Calu3 (cell line): ENCODE measurements around the gene LAIR2. TPM values are rescaled to one million over a fixed set of nuclear protein-coding genes. Genes with fewer than 3 reads are reported as not detected.

ENCODE experiments used
- BruUV-seq: library from RNA; stranded (reverse); fragments of 400-500 nt; replicated peaks from 2 replicates; lab custom pipeline; 2021; lab: Mats Ljungman, UMichigan
- CTCF ChIA-PET: fragments of 300-600 bp; sonication (Branson Sonifier 250); formaldehyde crosslinking; loops from one replicate; lab custom pipeline; 2022; ENCODE audit warnings: antibody characterized with exemption; lab: Charles Lee
- DNase-seq: peaks from one replicate; pipeline ENCODE4 v3.0.0; 2022
- H3K27ac Mint-ChIP-seq: one replicate; pipeline ENCODE4 v1.8.0; 2022; ENCODE audit warnings: mixed read lengths; ENCODE audit not compliant: unreplicated experiment
- H3K27me3 Mint-ChIP-seq: one replicate; pipeline ENCODE4 v1.8.0; 2022; ENCODE audit warnings: mixed read lengths; ENCODE audit not compliant: unreplicated experiment
- H3K36me3 Mint-ChIP-seq: one replicate; pipeline ENCODE4 v1.8.0; 2022; ENCODE audit warnings: mild to moderate bottlenecking, moderate library complexity, mixed read lengths; ENCODE audit not compliant: insufficient read depth, unreplicated experiment
- H3K4me1 Mint-ChIP-seq: one replicate; pipeline ENCODE4 v1.8.0; 2022; ENCODE audit warnings: mild to moderate bottlenecking, low read depth, mixed read lengths; ENCODE audit not compliant: unreplicated experiment
- H3K4me3 Mint-ChIP-seq: one replicate; pipeline ENCODE4 v1.8.0; 2022; ENCODE audit warnings: mild to moderate bottlenecking, low read depth, moderate library complexity, mixed read lengths; ENCODE audit not compliant: unreplicated experiment
- H3K9me3 Mint-ChIP-seq: one replicate; pipeline ENCODE4 v1.8.0; 2022; ENCODE audit warnings: low read depth, mixed read lengths; ENCODE audit not compliant: unreplicated experiment
- intact Hi-C: fragments of 100-400 bp; cut with micrococcal nuclease; formaldehyde crosslinking; loops from one replicate; pipeline ENCODE4 v1.10.0; 2022; ENCODE audit not compliant: unreplicated experiment
- total RNA-seq: library from RNA; stranded (reverse); gene quantifications from 2 replicates; pipeline ENCODE4 v1.2.3, GENCODE V29; 2022
- TF ChIP-seq, protein P1 (sequence below): fragments of 200-600 bp; IDR thresholded peaks from one replicate; pipeline ENCODE4 v1.8.0; 2022; ENCODE audit warnings: antibody characterized with exemption; ENCODE audit not compliant: unreplicated experiment

LAIR2 gene
- total RNA-seq, 1 experiment from 2014 or later, result not detected

DNA sequence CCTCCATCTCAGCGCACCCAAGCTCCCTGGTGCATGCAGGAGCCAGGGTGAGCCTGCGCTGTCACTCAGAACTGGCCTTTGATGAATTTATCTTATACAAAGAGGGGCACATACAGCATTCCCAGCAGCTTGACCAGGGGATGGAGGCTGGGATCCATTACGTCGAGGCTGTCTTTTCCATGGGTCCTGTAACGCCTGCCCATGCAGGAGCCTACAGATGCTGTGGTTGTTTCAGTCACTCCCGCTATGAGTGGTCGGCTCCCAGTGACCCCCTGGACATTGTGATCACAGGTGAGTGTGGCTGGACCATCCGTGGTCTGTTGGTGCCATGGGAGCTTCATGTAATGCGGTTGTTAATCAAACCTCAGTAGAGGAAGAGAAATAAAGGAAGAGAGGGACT, 33.0 kb downstream of the LAIR2 start:
- H3K4me3 Mint-ChIP-seq, result no peak overlapping the region
- intact Hi-C loops, result no loop called here
- H3K27ac Mint-ChIP-seq, result no peak overlapping the region
- peaks cover 88% of the 10 kb centered on the region for H3K27me3 Mint-ChIP-seq
- H3K36me3 Mint-ChIP-seq, result no peaks in the 10 kb centered on the region
- no TSS peak for BruUV-seq
- DNase-seq, result no peak
- CTCF ChIA-PET, result no interaction called here
- no peaks in the 10 kb centered on the region for H3K9me3 Mint-ChIP-seq
- no peaks in the 10 kb centered on the region for H3K4me1 Mint-ChIP-seq
- TF ChIP-seq, protein P1, sequence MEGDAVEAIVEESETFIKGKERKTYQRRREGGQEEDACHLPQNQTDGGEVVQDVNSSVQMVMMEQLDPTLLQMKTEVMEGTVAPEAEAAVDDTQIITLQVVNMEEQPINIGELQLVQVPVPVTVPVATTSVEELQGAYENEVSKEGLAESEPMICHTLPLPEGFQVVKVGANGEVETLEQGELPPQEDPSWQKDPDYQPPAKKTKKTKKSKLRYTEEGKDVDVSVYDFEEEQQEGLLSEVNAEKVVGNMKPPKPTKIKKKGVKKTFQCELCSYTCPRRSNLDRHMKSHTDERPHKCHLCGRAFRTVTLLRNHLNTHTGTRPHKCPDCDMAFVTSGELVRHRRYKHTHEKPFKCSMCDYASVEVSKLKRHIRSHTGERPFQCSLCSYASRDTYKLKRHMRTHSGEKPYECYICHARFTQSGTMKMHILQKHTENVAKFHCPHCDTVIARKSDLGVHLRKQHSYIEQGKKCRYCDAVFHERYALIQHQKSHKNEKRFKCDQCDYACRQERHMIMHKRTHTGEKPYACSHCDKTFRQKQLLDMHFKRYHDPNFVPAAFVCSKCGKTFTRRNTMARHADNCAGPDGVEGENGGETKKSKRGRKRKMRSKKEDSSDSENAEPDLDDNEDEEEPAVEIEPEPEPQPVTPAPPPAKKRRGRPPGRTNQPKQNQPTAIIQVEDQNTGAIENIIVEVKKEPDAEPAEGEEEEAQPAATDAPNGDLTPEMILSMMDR, result no peak

DNA sequence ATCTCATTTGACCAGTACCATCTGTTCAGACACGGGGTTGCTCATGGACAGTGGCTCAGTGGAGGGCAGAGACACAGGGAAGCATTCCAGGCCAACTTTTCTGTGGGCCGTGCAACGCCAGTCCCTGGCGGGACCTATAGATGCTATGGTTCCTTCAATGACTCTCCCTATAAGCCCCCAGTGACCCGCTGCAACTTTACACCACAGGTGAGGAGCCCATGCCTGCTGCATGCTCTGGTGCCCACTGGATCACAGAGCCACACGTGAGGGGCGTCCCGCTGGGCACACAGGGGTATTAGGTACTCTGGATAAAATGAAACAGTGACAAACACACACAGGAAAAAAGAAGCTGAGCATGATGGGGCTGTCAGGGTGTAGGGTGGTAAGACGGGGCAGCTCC, 34.3 kb downstream of the LAIR2 start:
- CTCF ChIA-PET, result no interaction called here
- Mint-ChIP-seq H3K36me3 (no peaks in the 10 kb centered on the region), H3K4me3 (no peak overlapping the region), H3K27me3 (peaks cover 77% of the 10 kb centered on the region), H3K9me3 (no peaks in the 10 kb centered on the region), H3K4me1 (no peaks in the 10 kb centered on the region), H3K27ac (no peak overlapping the region)
- TF ChIP-seq, protein P1, result no peak
- intact Hi-C loops, result no loop called here
- no peak for DNase-seq
- no TSS peak for BruUV-seq

DNA sequence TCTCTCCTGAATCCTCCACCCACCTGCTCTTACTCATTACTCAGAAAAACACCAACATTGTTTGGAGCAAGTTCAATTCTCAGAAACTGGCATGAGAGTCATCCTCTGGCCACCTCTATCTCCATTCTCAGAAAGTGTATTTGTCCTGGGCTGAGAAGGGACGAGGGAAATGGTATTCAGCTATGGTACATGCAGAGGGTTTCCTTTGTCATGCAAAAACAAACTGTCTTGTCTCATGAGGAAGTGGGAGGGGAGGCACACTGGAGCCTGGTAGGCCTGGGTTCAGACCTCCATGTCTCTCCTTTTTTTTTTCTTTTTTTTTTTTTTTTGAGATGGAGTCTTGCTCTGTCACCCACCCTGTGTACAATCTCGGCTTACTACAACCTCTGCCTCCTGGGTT, 39.1 kb downstream of the LAIR2 start:
- no TSS peak for BruUV-seq
- H3K4me1 Mint-ChIP-seq, result no peaks in the 10 kb centered on the region
- TF ChIP-seq, protein P1, result no peak
- CTCF ChIA-PET, result no interaction called here
- H3K4me3 Mint-ChIP-seq, result no peak overlapping the region
- peaks cover 3% of the 10 kb centered on the region for H3K9me3 Mint-ChIP-seq
- intact Hi-C loops, result no loop called here
- no peaks in the 10 kb centered on the region for H3K36me3 Mint-ChIP-seq
- no peak overlapping the region for H3K27ac Mint-ChIP-seq
- peaks cover 72% of the 10 kb centered on the region for H3K27me3 Mint-ChIP-seq
- DNase-seq, result no peak

DNA sequence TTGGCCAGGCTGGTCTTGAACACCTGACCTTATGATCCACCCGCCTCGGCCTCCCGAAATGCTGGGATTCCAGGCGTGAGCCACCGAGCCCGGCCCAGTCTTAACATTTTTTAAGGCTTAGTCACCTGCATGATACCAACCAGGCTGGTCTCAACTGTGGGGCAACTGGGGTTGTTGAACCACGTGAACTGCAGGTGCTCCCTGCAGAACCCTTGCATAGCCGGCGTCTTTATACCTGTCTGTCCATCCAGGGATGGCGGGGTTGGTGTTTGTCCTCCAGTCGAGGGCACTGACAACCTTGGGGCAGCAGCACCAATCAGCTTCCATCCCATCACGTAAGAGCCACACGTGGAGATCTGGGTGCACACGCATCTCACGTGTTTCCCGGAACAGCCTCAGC, 46.2 kb downstream of the LAIR2 start:
- peaks cover 8% of the 10 kb centered on the region for H3K9me3 Mint-ChIP-seq
- no peak overlapping the region for H3K4me3 Mint-ChIP-seq
- no peaks in the 10 kb centered on the region for H3K4me1 Mint-ChIP-seq
- TF ChIP-seq, protein P1, result no peak
- DNase-seq, result no peak
- no TSS peak for BruUV-seq
- no peak overlapping the region for H3K27ac Mint-ChIP-seq
- intact Hi-C loops, result no loop called here
- CTCF ChIA-PET, result interaction anchor here (0.5 kb wide), 1 partner anchor 157 kb away, joined by 4 read pairs; no protein-coding TSS in a partner anchor
- no peaks in the 10 kb centered on the region for H3K36me3 Mint-ChIP-seq
- peaks cover 25% of the 10 kb centered on the region for H3K27me3 Mint-ChIP-seq
